Measurements from ENCODE around the gene IKZF4. TPM values are rescaled to one million over a fixed set of nuclear protein-coding genes. Genes with fewer than 3 reads are reported as not detected.
A peak's percentile ranks its signal among the peaks of the same experiment; 100 is the strongest.

IKZF4 gene
- 6.2 TPM for polyA plus RNA-seq (2012; ENCODE audit: insufficient read depth, insufficient read length, low read depth)

DNA sequence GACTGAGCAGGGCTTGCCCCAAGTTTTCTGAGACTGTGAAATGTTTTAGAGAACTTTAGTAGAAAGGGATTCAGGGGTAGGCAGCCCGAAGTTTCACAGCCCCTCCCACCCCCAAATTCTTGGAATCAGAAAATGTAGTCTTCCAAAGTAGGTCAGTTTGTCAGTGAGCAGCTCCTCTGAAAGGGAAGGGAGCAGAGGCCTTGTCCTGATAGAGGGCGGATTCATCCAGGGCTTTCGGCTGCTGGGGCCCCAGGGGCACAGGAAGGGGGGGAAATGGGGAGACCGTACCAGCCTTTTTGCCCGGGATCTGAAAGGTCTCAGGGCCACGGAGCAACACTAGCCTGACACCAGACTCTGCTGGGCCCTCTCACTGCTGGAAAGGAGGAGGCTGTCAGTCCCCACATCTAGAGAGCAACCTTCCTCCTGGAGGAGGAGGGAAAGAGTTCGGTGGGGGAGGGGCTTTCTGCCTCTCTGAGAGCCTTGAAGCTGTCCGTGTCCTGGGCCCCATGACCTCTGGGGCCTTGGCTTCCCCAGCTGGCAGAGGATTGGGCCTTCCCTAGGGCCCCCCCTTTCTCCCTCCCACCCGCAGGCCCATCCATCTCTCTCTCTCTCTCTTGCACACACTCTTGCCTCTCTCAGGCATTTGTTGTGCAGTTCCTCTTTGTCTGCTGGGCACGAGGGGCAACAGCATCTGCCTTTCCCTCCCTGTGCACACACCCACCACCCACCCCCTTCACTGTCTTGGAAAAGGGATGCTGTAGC is at the start of gene IKZF4:
IKZF4 (plus strand) TSS at position 621 of the 762 bp plus-strand sequence. CDS start 451 bp downstream, outside the sequence.
- H3K4me3 ChIP-seq (ENCODE audit: low read depth, low read length), result peak within 1 kb of the TSS; percentile 56
- H3K4me1 ChIP-seq, result peaks cover 11% of the 10 kb centered on the region

GRCh38 chr12:55972042-55972441 is 48.8 kb upstream of the IKZF4 start:
- Histone ChIP-seq H3K27me3 (no peaks in the 10 kb centered on the region), H3K4me1 (0 out of 2 replicates have a peak, but pooled peaks cover 3% of the 10 kb centered on the region), H3K36me3 (no peaks in the 10 kb centered on the region), H3K9me3 (no peaks in the 10 kb centered on the region), H3K4me3 (ENCODE audit: low read depth, low read length) (no peak overlapping the region)
- no peak for TF ChIP-seq CTCF (IDR thresholded peaks at IDR 0.05; ENCODE audit: low read depth, low read length)
- no peak for DNase-seq

More for the DNA sequence above, at the start of gene IKZF4:
- DNase-seq, result peak; percentile 55
- Histone ChIP-seq H3K36me3 (no peaks in the 10 kb centered on the region), H3K27me3 (no peaks in the 10 kb centered on the region), H3K9me3 (no peaks in the 10 kb centered on the region)
- no peak for TF ChIP-seq CTCF (IDR thresholded peaks at IDR 0.05; ENCODE audit: low read depth, low read length)

DNA sequence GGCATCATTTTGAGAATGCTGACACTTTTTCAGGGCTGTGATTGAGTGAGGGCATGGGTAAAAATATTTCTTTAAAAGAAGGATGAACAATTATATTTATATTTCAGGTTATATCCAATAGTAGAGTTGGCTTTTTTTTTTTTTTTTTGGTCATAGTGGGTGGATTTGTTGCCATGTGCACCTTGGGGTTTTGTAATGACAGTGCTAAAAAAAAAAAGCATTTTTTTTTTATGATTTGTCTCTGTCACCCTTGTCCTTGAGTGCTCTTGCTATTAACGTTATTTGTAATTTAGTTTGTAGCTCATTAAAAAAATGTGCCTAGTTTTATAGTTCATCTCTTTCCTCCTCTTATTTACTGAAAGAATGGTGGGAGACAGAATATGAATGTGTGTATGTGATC is 48.4 kb upstream of the IKZF4 start:
- H3K4me3 ChIP-seq (ENCODE audit: low read depth, low read length), result peak overlapping the region; percentile 71
- no peaks in the 10 kb centered on the region for H3K9me3 ChIP-seq
- no peaks in the 10 kb centered on the region for H3K27me3 ChIP-seq
- 0 out of 2 replicates have a peak, but pooled peaks cover 3% of the 10 kb centered on the region for H3K4me1 ChIP-seq
- no peaks in the 10 kb centered on the region for H3K36me3 ChIP-seq
- no peak for TF ChIP-seq CTCF (IDR thresholded peaks at IDR 0.05; ENCODE audit: low read depth, low read length)
- no peak for DNase-seq

DNA sequence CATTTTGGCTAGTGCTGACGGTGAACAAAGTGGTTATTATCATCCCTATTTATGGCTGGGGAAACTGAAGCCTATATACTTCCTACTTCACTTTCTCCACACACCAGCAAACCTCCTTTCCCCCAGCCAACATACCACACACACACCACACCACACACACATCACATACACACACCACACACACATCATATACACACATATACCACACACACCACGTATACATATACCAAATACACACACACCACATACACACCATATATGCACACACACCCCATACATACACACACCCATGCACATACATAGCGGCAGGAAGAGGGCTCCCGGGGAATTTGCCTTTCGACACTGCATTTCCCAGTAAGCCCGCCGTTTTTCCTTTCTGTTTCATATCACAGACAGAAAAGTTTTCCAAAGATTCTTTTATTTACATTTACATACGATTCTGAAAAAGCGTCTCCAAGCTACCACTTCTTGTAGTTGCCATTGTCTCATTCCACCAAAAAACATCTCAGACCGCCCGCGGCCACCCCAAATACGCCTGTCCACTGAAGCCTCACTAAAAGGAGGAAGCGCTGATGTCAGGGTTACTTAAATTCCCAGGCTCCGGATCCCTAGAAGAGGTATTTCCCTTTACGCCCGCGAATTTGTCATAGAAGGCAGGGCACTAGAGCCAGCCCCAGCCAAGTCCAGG is 47.8 kb upstream of the IKZF4 start:
- Histone ChIP-seq H3K4me3 (ENCODE audit: low read depth, low read length) (peak overlapping the region; percentile 71), H3K9me3 (no peaks in the 10 kb centered on the region), H3K4me1 (no peaks in the 10 kb centered on the region), H3K27me3 (no peaks in the 10 kb centered on the region), H3K36me3 (no peaks in the 10 kb centered on the region)
- DNase-seq, result no peak
- no peak for TF ChIP-seq CTCF (IDR thresholded peaks at IDR 0.05; ENCODE audit: low read depth, low read length)

GRCh38 chr12:55973599-55974307 is 47.1 kb upstream of the IKZF4 start, which contains the start of gene RAB5B:
RAB5B (plus strand) TSS chr12:55974078; CDS start chr12:55986961, 12,883 bp downstream.
- TF ChIP-seq CTCF (IDR thresholded peaks at IDR 0.05; ENCODE audit: low read depth, low read length), result no peak
- Histone ChIP-seq H3K36me3 (no peaks in the 10 kb centered on the region), H3K27me3 (no peaks in the 10 kb centered on the region), H3K4me1 (no peaks in the 10 kb centered on the region), H3K9me3 (no peaks in the 10 kb centered on the region), H3K4me3 (ENCODE audit: low read depth, low read length) (peak within 1 kb of the TSS; percentile 91)
- DNase-seq, result peak; percentile 99
